GM19395 (cell line): ENCODE data around the gene SMC3.
"Not testable (repeated sequence)": the region's sequence is repeated elsewhere in the genome, so short reads cannot be mapped to it uniquely, and the experiment has no call there.

Source experiments
- ATAC-seq: cut with Tn5 transposase; IDR thresholded peaks from one replicate; pipeline ENCODE4 v1.9.1; 2021; ENCODE audit warnings: mild to moderate bottlenecking, moderate library complexity; ENCODE audit not compliant: unreplicated experiment

The SMC3 gene

GRCh38 chr10:110620398-110620719 is 52.9 kb downstream of the SMC3 start:
- no peak for ATAC-seq

DNA sequence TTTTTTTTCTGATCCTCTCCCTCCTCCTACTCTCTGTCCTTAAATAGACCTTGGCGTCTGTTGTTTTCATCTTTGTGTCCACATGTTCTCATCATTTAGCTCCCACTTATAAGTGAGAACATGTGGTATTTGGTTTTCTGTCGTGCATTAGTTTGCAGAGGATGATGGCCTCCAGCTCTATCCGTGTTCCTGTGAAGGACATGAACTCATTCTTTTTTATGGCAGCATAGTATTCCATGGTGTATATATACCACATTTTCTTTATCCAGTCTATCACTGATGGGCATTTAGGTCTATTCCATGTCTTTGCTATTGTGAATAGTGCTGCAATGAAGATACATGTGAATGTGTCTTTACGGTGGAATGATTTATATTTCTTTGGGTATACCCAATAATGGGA is 55.8 kb downstream of the SMC3 start:
- ATAC-seq = not testable (repeated sequence)

- no peak for ATAC-seq
These were observed 57.9 kb downstream of the SMC3 start for GRCh38 chr10:110625356-110625894.

DNA sequence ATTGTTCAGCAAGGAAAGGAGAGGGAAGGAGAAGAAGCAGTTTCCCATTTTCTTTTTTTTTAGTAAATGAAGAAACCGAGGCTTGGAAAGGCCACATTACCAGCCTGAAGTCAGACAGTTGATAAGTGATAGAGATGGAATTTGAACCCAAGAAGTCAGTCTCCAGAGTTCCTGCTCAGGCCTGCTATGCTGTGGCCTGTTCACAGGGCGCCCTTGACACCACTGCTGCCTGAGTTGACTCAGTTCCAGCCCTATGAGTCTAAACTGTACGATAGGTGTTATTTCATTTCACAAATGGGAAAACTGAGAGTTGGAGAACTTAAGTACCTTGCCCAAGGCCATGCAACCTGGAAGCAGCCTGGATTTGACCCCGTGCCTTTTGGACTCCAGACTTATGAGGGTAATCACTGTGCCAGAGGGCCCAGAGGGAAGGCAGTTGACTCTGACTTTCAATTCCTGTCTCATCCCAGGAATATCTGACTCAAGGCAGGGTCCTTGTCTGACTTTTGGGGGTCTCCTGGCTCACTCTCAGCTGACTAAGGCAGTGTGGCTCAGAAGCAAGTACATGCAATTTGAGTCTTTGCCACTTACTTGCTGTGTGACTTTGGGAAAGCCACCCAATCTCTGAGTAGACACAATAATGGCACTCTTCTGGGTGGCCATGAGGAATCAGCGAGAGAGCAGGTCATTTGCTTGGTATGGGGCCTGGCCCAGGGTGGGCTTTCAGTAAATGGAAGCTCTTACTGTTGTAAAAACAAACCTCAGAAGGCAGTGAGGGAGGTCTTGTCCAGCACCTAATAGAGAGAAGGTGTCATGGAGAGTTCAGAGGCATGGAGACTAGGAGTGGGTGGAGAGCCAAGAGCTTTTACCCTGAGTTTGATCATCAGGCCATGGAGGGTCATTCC is 58.7 kb downstream of the SMC3 start:
- ATAC-seq = no peak

GRCh38 chr10:110628161-110628560 is 60.7 kb downstream of the SMC3 start:
- no peak for ATAC-seq

DNA sequence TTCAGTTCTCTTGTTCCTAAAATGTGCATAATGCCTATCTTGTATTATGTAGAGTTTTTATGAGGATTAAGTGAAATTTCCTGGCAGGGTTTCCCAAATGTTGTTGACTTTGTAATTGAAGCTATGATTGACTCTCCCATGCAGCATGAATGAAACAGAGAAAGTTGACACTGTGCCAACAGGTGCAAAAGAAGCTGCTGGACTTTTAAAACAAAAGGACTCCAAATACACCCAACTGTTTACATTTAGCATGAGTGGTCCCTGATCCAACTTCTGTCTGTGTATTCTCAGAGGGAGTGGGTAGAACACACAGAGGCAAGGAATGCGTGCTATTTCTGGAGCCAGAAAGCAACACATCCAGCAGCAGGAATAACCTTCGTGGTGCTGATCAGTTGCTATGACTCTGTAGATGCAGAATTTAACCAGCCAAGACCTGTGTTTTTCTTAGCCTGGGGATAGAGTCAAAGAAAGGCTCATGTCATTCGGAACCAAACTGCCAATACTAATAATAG is 62.2 kb downstream of the SMC3 start:
- ATAC-seq = no peak

GRCh38 chr10:110631934-110632333 is 64.4 kb downstream of the SMC3 start:
- ATAC-seq = no peak

DNA sequence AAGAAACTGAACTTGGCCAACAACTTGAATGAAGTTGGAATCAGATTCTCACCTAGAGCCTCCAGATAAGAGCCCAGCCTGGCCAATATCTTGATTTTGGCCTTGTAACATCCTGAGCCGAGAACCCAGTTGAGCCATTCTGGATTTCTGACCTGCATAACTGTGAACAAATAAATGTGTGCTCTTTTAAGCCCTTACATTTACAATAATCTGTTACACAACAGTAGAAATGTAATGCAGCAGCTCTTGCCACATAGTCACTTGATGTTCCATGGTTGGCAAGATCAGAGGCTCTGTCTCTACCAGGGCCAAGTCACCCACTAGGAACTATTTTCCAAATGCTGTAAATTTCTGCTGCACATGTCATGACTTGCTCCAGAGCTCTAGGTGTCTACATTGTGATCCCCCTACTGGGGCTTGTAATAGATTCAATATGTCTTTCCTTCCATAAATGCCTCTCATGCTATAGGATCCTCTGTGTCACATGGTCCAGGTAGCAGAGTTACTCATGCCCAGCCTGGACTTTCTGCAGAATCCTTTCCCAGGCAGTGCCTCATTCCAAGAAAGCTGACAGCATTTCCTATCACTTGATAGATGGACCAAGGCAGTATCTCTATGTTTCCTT is 65.2 kb downstream of the SMC3 start:
- no peak for ATAC-seq

GRCh38 chr10:110634527-110635209 is 67.2 kb downstream of the SMC3 start:
- ATAC-seq = no peak

DNA sequence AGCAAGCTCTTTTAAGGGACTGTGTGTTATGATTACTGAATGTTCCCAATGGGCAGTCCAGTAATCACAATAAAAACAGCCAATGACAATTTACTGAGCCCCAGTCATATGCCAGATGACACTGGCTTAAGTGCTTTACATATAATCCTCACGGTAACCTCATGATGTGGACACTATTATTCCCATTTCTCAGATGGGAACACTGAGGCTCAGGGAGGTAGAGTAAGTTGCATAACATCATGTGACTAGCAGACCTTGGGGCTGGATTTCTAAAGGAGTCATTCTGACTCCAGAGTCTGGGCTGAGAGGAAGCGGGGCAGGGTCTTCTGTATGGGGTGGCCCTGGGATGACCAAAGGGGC is 69.1 kb downstream of the SMC3 start:
- ATAC-seq = no peak

DNA sequence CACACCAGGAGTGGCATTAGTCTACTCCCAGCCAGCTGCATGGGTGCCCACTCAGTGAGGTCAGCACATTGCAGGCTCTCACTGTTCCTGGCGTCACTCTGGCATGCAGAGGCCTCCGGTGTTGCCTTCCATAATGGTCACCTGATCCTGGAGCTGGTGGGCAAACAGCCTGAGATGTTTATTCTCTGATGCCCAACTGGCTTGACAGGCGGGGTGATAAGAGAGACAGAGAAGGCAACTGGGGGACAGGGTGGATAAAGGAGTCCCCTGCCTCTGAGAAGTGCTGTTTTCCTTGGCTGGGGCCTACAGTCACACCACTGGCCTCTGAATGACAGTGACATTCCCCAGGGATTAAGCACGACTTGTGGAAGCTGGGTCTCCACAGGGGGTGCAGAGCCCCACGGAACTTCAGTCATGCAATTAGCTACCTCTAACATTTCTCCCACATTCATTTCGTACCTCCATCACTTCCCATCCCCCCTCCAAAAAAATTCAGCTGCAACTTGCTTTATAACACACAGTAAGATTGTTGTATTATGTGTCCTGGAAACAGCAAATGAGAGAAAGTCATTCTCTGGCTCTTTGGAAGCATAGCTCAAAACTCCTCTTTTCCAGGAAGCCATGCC is 69.5 kb downstream of the SMC3 start:
- ATAC-seq = no peak

- ATAC-seq = no peak
These were observed 70.1 kb downstream of the SMC3 start for GRCh38 chr10:110637558-110638053.

GRCh38 chr10:110638319-110638718 is 70.8 kb downstream of the SMC3 start:
- ATAC-seq = no peak

GRCh38 chr10:110639046-110639445 is 71.6 kb downstream of the SMC3 start:
- not testable (repeated sequence) for ATAC-seq

DNA sequence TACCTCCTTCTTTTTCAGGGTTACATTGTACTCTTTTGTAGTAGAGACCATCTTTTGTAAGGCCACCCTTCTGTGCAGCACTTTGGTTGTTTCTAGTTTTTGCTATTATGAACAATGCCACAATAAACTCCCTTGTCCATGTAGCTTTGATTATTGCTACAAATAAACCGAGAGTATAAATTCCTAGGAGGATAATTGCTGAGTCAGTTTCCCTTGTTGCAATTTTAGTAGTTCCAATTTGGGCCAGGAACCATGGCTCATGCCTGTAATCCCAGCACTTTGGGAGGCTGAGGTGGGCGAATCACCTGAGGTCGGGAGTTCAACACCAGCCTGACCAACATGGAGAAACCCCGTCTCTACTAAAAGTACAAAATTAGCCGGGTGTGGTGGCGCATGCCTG is 72.4 kb downstream of the SMC3 start:
- ATAC-seq = not testable (repeated sequence)

DNA sequence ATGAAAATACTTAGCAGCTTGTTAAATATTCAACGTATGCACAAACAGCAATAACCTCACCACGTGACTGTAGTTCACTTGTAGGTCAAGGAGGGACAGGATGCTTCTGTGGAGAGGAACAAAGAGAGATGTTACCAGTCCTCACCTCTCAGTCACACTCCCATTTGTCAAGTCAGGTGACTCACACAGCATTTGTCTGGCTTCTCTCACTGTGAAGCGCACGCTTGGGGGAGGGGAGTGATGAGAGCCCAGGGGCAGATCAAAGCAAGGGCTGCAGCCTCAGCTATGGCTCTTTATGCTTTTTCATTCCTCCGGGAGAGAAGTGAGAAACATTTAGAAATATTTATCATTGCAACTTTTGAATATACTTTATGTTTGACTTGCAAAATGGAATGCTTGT is 73.8 kb downstream of the SMC3 start:
- ATAC-seq = no peak

DNA sequence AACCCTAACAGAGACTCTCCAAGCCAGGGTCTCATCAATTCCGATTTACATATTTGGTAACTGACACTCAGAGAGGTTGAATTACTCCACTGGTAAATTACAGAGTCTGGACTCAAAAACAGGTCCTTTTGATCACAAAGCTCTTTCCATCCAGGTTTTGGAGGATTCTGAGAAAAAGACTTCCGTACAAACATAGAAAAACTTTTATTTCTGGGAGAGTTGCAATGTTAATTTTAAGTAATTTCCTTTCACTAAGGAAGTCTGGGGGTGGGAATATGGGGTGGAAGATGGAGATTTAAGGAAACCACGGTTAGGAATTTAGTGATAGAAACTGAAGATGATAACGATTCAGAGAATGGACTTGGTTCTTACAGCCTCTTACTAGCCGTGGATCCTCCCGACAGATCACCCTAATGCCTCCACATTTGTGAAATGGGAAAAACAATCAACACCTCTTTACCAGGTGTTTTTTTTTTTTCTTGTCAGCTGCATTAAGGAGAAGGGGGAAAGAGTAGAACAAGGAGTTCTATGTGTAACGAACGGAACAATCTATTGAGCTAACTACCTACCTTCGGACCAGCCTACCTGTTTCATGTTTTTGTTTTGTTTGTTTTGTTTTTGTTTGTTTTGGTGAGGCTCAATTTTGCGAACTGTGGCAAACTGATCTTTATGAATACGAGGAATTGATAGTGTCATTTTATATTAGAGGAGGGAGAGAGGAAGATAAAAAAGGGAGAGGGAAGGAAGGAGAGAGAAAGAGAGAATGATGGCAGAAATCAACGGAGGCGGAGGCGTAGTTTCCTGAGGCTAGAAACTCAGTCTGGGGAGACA is 74.9 kb downstream of the SMC3 start:
- no peak for ATAC-seq

- no peak for ATAC-seq
These were observed 75.6 kb downstream of the SMC3 start for GRCh38 chr10:110643035-110643652.
